ENCODE measurements around the gene FUZ.

FUZ gene

GRCh38 chr19:49850487-49851342, 37.6 kb upstream of the FUZ start, which contains the start of gene PTOV1:
Gene PTOV1, plus strand, starts transcription at chr19:49851159.
- DNase-seq, result peak; percentile 83

DNA sequence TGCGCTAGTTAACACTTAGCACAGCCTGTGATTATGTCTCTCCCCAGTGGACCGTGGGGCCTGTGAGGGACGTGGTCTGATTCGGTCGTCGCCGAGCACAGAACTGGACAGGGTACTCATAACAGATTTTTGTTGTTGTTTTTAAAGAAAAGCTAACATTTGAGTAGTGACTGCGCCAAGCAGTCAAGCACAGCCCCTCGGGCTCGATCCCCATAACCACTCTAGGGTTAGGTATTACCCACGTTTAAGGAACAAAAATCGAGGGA, 37.1 kb upstream of the FUZ start:
- no peak for DNase-seq

DNA sequence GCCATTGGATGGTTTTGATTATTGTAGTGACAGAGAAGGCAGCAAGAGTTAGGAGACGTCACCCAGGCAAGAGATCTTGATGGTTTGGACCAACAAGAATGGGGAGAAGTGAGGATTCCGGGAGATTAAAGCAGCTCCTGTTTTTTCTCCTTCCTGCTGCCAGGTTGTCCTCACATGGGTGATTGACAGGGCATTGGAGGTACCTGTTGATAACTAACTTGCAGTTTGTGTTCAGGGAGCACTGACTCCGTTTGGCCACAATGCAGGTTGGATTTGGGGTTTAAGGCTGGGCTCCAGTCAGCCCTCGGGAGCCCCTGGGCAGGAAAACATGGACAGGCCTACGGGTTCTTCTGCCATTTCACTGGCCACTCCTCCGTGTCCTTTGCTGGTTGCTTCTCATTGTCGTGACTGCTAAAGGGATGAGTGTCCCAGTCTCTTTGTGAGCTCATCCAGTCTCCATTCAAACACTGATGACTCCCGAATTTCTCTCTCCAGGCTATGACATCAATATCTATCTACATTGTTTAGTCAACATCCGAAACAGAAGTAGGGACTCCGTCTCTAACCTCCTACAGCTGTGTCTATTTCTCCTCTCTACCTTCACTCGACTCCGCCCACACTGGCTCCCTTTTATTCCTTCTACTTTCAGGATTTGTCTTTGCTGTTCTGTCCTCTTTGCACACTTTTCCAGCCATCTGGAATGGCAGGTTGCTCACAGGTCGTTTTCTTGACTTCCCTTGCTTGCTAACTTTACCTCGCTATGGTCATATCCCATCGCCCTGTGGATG, 36.5 kb upstream of the FUZ start:
- no peak for DNase-seq

- no peak for DNase-seq
Measured at GRCh38 chr19:49848938-49849337, 35.8 kb upstream of the FUZ start.

GRCh38 chr19:49847731-49848696, 34.9 kb upstream of the FUZ start:
- DNase-seq, result peak; percentile 83

- no peak for DNase-seq
Measured at GRCh38 chr19:49846408-49846807, 33.3 kb upstream of the FUZ start.

GRCh38 chr19:49845414-49845813, 32.3 kb upstream of the FUZ start:
- no peak for DNase-seq

DNA sequence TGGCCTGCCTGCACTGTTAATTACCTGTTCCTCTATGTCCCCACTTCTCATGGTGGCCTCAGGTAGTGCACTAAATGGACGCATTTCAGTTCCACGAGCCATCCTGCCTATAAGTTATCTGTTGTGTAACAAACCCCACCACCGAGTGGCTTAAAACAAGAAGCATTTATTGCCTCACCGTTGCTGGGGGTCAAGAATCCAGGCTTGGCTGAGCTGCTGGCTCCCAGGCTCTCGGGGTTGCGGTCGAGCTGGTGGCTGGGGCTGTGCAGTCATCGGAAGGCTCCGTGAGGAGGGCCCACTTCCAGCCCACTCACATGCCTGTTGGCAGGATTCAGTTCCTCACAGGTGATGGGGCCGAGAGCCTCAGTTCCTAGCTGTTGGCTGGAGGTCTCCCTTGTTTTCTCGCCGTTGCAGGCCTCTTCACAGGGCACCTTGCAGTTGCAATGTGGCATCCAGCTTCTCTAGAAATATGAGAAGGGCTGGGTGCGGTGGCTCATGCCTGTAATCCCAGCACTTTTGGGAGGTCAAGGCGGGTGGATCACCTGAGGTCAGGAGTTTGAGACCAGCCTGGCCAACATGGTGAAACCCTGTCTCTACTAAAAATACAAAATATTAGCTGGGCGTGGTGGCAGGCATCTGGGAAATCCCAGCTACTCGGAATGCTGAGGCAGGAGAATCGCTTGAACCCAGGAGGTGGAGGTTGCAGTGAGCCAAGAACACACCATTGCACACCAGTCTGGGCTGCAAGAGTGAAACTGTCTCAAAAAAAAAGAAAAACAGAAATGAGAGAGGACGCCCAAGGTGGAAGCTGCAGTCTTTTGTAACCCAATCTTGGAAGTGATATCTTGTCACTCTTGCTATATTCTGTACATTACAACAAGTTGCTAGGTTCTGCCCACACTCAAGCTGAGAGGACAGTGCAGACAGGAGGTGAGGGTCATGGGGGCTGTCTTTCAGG, 31.3 kb upstream of the FUZ start:
- no peak for DNase-seq

DNA sequence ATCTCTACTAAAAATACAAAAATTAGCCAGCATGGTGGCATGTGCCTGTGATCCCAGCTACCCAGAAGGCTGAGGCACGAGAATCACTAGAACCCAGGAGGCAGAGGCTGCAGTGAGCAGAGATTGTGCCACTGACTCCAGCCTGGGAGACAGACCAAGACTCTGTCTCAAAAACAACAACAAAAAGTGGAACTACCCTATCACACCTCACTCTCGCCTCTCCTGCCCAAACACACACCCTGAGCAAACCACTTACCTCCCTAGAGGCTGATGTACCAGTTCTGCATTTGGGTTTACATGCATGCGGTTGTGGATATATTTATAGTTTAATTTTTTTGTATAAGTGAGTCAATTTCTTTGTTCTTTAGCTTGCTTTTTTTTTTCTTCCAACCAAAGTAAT, 30.2 kb upstream of the FUZ start:
- no peak for DNase-seq

GRCh38 chr19:49840736-49841249, 27.7 kb upstream of the FUZ start:
- no peak for DNase-seq

DNA sequence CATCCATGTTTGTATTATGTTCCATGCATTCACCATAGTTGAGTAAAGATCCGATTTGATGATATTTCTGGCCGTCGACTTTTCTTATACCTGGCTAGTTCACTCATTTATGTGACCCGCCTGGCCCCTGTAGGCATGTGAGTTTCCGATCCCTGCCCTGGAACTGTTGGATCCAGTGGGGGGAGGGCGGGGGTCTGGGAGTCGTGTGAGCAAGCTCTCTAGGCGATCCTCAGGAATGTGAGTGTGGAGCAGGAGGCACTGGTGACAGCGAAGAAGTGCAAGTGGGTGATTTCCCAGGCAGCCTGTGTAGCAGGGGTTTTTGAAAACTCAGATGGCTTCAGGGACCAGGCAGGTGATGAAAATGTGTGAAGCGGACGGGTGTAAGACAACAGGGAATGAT, 27.2 kb upstream of the FUZ start:
- DNase-seq, result no peak

GRCh38 chr19:49839713-49840112, 26.6 kb upstream of the FUZ start:
- DNase-seq, result no peak

GRCh38 chr19:49838885-49839588, 25.9 kb upstream of the FUZ start:
- no peak for DNase-seq

GRCh38 chr19:49837425-49837824, 24.3 kb upstream of the FUZ start:
- no peak for DNase-seq

DNA sequence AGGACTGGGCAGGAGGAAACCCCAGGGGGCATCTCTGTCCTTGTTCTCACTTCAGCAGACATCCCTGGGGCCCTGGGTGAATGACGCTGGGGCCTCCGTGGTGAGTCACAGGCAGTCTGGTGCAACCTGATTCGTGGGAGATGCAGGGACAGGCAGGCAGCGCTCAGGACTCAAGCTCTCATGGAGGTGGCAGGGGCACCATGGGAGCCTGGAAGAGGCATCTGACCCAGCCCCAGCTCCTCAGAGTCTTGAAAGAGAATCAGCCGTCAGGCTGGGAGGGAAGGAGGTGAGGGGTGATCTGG, 23.9 kb upstream of the FUZ start:
- DNase-seq, result no peak

DNA sequence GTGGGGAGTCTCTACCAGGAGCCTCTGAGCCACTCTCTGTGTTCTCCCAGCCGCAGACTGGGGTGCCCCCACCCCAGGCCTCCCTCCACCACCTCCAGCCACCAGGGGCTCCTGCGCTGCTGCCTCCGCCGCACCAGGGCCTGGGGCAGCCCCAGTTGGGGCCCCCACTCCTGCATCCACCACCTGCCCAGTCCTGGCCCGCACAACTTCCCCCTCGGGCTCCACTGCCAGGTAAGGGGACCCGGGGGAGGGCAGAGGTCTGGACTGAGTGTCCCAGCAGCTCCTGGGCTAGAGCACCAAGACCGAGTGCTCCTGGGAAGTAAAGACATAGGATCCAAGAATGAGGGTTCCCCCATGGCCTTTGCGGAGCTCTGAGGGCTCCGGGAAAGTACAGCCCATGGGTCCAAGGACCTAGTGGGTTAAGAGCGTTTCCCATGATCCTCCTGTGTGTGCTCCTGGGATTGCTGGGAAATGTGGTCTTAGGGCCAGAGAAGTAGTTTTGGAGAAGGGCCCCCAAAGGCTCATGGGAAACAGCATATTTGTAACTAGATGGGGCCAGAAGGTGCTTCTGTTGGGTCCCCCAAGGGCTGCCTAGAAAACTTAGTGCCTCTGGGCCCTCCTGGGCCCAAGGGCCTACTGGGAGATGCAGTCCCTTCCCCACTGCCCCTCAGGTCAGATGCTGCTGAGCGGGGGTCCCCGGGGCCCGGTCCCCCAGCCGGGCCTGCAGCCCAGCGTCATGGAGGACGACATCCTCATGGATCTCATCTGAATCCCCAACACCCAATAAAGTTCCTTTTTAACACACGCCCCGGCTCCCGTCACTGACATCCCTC, 23.3 kb upstream of the FUZ start:
- DNase-seq, result no peak

DNA sequence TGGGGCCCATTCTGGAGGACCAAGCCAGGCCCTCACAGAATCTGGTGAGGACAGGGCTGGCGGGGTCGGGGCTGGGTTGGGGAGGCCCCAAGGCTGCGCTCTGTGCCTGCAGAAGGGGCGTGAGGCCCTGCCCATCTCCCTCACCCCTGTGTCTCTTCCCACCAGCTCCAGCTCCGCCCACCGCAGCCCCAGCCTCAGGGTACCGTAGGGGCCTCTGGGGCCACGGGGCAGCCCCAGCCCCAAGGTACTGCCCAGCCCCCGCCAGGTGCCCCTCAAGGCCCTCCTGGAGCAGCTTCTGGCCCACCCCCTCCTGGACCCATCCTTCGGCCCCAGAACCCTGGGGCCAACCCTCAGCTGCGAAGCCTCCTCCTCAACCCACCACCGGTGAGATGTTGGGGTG, 22.5 kb upstream of the FUZ start:
- DNase-seq, result no peak

GRCh38 chr19:49833599-49833998, 20.5 kb upstream of the FUZ start:
- no peak for DNase-seq

DNA sequence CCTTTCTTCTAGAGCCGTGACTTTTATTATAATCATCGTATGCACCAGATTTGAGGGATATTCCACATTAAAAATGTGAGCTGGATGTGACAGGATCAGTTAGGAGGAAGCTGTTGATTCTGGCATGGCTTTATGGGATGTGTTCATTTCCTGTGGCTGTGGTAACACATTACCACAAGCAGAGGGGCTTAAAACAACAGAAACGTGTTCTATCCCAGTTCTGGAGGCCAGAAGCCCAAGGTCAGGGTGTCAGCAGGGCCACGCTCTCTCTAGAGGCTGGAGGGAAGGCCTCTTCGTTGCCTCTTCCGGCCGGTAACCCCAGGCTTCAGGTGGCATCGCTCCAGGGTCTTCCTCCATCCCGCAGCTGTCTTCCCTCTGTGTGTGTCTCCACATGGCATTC, 19.5 kb upstream of the FUZ start:
- no peak for DNase-seq

GRCh38 chr19:49831592-49831991, 18.5 kb upstream of the FUZ start:
- no peak for DNase-seq

All from NCI-H226 (cell line).